HG02938 (cell line): ENCODE results near the gene NQO2.
"Not testable (repeated sequence)": the region's sequence is repeated elsewhere in the genome, so short reads cannot be mapped to it uniquely, and the experiment has no call there.

Source experiments
- ATAC-seq: cut with Tn5 transposase; IDR thresholded peaks from one replicate; pipeline ENCODE4 v1.9.1; 2021; ENCODE audit warnings: mild to moderate bottlenecking, moderate library complexity; ENCODE audit not compliant: unreplicated experiment

Gene NQO2

GRCh38 chr6:2970034-2970685, 29.5 kb upstream of the NQO2 start:
- no peak for ATAC-seq

GRCh38 chr6:2970753-2971419, 28.8 kb upstream of the NQO2 start:
- ATAC-seq, result no peak

GRCh38 chr6:2971420-2972218, 28.1 kb upstream of the NQO2 start, which contains the start of gene SERPINB6:
TSS of gene SERPINB6 (minus strand) at chr6:2971567. CDS start at chr6:2959332, 12,235 bp downstream.
- no peak for ATAC-seq

GRCh38 chr6:2972219-2972487, 27.5 kb upstream of the NQO2 start:
- not testable (repeated sequence) for ATAC-seq

- ATAC-seq, result not testable (repeated sequence)
Measured at GRCh38 chr6:2972685-2973084, 27.0 kb upstream of the NQO2 start.

GRCh38 chr6:2973180-2973579, 26.5 kb upstream of the NQO2 start:
- not testable (repeated sequence) for ATAC-seq

- no peak for ATAC-seq
Measured at GRCh38 chr6:2973676-2974075, 26.0 kb upstream of the NQO2 start.

GRCh38 chr6:2976060-2976459, 23.6 kb upstream of the NQO2 start:
- ATAC-seq, result no peak

- ATAC-seq, result no peak
Measured at GRCh38 chr6:2976571-2977085, 23.1 kb upstream of the NQO2 start.

GRCh38 chr6:2977290-2977689, 22.4 kb upstream of the NQO2 start:
- no peak for ATAC-seq

GRCh38 chr6:2977799-2978590, 21.7 kb upstream of the NQO2 start:
- ATAC-seq, result no peak

- no peak for ATAC-seq
Measured at GRCh38 chr6:2978923-2979322, 20.8 kb upstream of the NQO2 start.

- ATAC-seq, result no peak
Measured at GRCh38 chr6:2979819-2980464, 19.8 kb upstream of the NQO2 start.

GRCh38 chr6:2980465-2980855, 19.2 kb upstream of the NQO2 start:
- ATAC-seq, result no peak

- no peak for ATAC-seq
Measured at GRCh38 chr6:2982426-2983117, 17.1 kb upstream of the NQO2 start.

GRCh38 chr6:2984738-2985406, 14.8 kb upstream of the NQO2 start:
- ATAC-seq, result no peak

GRCh38 chr6:2986722-2987221, 12.9 kb upstream of the NQO2 start:
- no peak for ATAC-seq

GRCh38 chr6:2988094-2988425, 11.6 kb upstream of the NQO2 start:
- no peak for ATAC-seq
